IPS DF 6.9 (cell line): Measurements from ENCODE around the gene ZMIZ1.

Experiments used
- DNase-seq: peaks from one replicate; pipeline ENCODE4 v3.0.0-alpha.2; 2013; ENCODE audit warnings: low read depth, low spot score
- H3K27ac ChIP-seq: one replicate; pipeline ENCODE4 v1.5.1; 2013; ENCODE audit warnings: low read length, control low read depth
- H3K27me3 ChIP-seq: 2 replicates; pipeline ENCODE4 v1.6.1; 2013; ENCODE audit warnings: mild to moderate bottlenecking, low read length; ENCODE audit not compliant: control insufficient read depth, insufficient read depth
- H3K36me3 ChIP-seq: 2 replicates; pipeline ENCODE4 v1.6.1; 2013; ENCODE audit warnings: low read length; ENCODE audit not compliant: control insufficient read depth, insufficient read depth
- H3K4me1 ChIP-seq: 2 replicates; pipeline ENCODE4 v1.6.1; 2013; ENCODE audit warnings: low read length; ENCODE audit not compliant: control insufficient read depth, insufficient read depth
- H3K4me3 ChIP-seq: 2 replicates; pipeline ENCODE4 v1.5.1; 2013; ENCODE audit warnings: mild to moderate bottlenecking, low read length
- H3K9me3 ChIP-seq: 2 replicates; pipeline ENCODE4 v1.6.1; 2013; ENCODE audit warnings: low read length, inconsistent platforms; ENCODE audit not compliant: control insufficient read depth, insufficient read depth
- WGBS: extraction: QIAGEN DNeasy Blood & Tissue Kit; methylation state at CpG from one replicate; pipeline ENCODE4 v1.1.7; 2013; ENCODE audit warnings: mixed read lengths, missing lambda C conversion rate; ENCODE audit not compliant: insufficient read length, insufficient coverage; 5-methylcytosine and 5-hydroxymethylcytosine counted together

The ZMIZ1 gene

DNA sequence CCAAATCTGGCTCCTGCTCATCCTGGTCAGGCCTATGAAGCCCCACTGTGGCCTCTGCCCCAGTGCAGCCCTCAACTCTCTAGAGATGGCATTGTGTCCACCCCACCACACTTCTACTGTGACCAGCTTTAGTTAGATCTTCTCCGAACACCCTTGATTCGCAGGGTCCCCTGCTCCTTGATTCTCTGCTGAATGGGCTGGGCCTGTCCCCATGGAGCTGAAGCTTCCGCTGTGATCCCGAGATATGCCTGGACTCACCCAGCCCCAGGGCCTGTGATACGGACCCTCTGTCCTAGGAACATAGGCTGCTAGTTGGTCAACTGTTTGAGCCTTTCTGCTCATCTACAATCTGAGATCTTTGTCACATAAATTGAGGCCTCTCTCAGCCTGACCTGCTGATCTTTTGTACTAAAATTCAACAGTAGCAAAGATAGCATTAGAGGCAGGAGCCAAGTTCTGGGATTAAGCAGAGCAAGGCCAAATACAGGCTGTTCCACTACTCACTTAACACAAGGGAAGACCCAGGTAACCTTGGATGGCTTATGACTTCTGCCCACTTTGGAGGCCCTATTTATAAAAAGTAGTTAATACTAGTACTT is 272.0 kb downstream of the ZMIZ1 start:
- Histone ChIP-seq H3K27me3 (no peaks in the 10 kb centered on the region; the same call in 1 of the 2 replicates), H3K4me3 (no peak overlapping the region), H3K4me1 (peaks cover 7% of the 10 kb centered on the region), H3K9me3 (no peaks in the 10 kb centered on the region), H3K27ac (no peak overlapping the region), H3K36me3 (no peaks in the 10 kb centered on the region)
- no peak for DNase-seq
- WGBS = no CpG with 5 or more reads among the region's 5 CpGs

DNA sequence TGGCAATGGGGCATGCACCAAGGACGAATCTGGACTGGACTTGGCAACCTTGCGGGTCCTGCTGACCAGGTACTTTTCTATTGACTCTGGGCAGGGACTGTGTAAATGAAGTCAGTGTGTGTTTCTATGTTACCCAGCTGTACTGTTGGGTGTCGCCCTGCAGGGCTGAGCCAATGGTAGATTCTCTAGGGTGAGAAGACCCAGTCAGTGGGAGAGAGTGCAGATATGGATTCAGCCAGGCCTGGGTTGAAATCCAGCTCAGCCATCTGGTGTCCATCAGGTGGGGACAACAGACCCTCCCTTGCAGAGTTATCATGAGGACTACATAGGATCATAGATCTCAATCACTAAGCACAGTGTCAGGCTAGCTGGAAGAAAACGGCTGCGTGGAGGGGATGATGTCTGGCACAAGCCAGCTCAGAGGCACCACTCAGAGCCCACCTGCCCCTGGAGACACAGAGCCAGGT is 273.6 kb downstream of the ZMIZ1 start:
- Histone ChIP-seq H3K4me1 (no peaks in the 10 kb centered on the region), H3K4me3 (no peak overlapping the region), H3K36me3 (no peaks in the 10 kb centered on the region), H3K27me3 (no peaks in the 10 kb centered on the region; the same call in 1 of the 2 replicates), H3K27ac (no peak overlapping the region), H3K9me3 (no peaks in the 10 kb centered on the region)
- DNase-seq = no peak
- WGBS = no CpG with 5 or more reads among the region's 5 CpGs

DNA sequence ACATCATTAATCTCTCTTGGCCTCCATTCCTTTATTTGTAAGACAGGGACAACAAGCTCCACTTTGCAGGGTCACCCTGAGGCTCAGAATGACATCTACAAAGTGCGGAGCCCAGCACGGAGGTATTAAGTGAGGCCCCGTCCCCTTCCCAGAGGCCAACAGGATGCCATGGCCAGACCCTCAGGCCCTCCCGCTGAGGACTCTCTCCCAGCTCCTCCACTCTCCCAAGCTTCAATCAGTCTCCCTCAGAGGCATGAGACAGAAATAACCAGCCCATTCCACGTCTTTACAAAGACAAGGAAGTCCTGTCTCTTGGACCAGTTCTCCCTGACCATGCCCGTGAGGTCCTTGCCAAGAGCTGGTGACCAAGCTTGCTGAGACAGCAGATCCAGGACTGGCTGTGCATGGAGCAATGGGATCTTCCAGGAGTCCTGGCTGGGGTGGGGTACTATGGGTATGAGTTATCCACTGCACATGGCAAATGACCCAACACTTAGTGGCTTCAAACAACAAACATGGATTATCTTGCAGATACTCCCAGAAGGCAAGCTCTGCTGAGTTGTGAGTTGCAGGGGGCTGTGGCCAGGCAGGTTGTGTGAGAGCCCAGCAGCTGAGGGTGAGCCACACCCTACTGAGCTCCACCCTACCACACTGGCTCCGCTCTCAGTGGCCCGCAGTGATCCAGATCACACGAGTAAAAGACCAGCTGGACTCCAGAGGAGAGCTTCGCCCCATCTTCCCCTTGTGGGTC is 274.2 kb downstream of the ZMIZ1 start:
- WGBS = no CpG with 5 or more reads among the region's 10 CpGs
- H3K9me3 ChIP-seq = no peaks in the 10 kb centered on the region
- H3K27ac ChIP-seq = no peak overlapping the region
- no peaks in the 10 kb centered on the region; the same call in 1 of the 2 replicates for H3K27me3 ChIP-seq
- no peak overlapping the region for H3K4me3 ChIP-seq
- H3K4me1 ChIP-seq = no peaks in the 10 kb centered on the region
- DNase-seq = no peak
- no peaks in the 10 kb centered on the region for H3K36me3 ChIP-seq

DNA sequence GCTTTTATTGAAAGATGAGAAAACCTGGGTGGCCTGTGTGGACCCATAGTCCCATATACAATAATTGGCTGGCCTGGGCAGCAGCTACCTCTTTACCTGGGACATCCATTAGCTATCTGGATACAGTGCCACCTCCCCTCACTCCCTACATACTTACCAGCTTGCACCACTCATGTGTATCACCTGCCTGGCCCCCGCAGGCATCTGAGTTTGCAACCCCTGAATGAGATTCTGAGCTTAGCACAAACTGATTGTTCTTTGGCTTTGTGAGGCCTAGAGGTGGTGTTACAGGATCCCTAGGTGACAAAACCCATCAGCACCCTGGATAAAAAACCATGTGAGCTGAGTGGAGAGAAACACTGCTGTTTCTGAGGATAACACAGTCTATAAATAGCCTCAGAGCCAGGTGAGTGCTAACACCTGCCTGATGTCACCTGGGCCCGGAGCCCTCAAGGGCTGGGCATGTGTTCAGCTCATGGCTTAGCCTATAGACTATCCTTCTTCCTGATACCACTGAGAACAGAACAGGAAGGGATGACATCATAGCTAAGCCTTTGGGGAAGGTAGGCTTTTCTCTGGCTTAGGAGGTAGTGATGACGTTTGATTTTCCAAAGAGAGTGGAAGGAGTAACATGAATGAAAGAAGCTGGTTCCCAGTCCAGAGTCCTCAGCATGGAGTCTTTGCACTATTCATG is 275.9 kb downstream of the ZMIZ1 start:
- Histone ChIP-seq H3K4me1 (no peaks in the 10 kb centered on the region), H3K9me3 (no peaks in the 10 kb centered on the region), H3K36me3 (peaks cover 5% of the 10 kb centered on the region), H3K27me3 (no peaks in the 10 kb centered on the region; the same call in 1 of the 2 replicates), H3K27ac (no peak overlapping the region), H3K4me3 (no peak overlapping the region)
- no peak for DNase-seq
- no CpG with 5 or more reads among the region's 3 CpGs for WGBS

DNA sequence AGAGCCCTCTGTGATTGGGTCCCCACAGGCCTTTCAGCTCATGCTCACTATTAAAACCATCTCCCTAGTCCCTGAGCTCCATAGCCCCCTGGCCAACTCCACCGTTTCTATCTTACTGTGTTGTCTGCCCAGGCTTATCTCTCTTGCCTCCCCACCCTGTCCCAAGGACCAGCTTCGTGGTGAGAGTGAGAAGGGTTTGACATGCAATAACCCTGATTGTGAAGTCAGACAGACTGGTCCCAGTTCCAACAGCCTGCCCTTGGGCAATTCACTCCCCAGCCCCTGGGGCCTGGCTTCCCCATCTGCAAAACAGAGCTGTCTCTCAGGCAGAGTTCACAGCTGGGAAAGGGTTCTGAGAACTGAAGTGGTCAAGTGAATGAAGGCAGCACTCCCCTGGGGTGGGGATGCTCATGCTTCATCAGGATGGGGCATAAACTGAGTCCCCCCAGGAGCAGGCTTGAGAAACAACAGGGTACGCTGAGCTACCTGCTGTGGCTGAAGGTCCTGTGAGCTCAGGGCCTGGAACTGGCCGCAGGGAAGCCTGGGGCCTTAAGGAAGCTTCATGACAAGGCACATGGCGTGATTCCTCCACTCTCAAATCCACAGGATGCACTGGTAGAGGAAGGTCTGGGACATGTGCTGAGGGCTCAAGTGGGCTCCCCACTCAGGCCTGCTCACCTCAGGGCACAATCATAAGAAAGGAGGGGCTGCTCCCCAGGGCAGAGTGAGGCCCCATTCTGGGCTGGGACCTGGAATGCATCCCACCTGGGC is 276.7 kb downstream of the ZMIZ1 start:
- no peak overlapping the region for H3K27ac ChIP-seq
- DNase-seq = no peak
- peaks cover 11% of the 10 kb centered on the region for H3K36me3 ChIP-seq
- H3K4me1 ChIP-seq = no peaks in the 10 kb centered on the region
- WGBS = no CpG with 5 or more reads among the region's 5 CpGs
- H3K27me3 ChIP-seq = no peaks in the 10 kb centered on the region; the same call in 1 of the 2 replicates
- no peak overlapping the region for H3K4me3 ChIP-seq
- H3K9me3 ChIP-seq = no peaks in the 10 kb centered on the region

DNA sequence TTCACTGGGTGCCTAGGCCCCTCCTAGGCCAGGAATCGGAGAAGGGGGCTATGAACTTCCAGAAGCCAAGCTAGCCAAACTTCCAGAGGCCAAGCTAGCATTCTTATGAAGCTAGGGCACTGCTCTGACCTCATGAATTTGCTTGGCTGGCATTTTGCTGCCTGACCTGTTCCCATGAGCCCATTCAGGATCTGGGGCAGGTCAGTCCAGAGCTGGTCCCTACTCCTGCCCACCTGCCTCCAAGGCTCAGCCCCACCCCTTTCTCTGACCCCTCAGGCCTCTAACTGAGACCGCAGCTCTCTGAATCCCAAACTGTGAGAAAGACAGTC is 277.2 kb downstream of the ZMIZ1 start:
- H3K9me3 ChIP-seq = no peaks in the 10 kb centered on the region
- H3K27ac ChIP-seq = no peak overlapping the region
- WGBS = no CpG with 5 or more reads among the region's 2 CpGs
- no peak overlapping the region for H3K4me3 ChIP-seq
- H3K36me3 ChIP-seq = peaks cover 14% of the 10 kb centered on the region
- H3K27me3 ChIP-seq = no peaks in the 10 kb centered on the region; the same call in 1 of the 2 replicates
- DNase-seq = no peak
- no peaks in the 10 kb centered on the region for H3K4me1 ChIP-seq

DNA sequence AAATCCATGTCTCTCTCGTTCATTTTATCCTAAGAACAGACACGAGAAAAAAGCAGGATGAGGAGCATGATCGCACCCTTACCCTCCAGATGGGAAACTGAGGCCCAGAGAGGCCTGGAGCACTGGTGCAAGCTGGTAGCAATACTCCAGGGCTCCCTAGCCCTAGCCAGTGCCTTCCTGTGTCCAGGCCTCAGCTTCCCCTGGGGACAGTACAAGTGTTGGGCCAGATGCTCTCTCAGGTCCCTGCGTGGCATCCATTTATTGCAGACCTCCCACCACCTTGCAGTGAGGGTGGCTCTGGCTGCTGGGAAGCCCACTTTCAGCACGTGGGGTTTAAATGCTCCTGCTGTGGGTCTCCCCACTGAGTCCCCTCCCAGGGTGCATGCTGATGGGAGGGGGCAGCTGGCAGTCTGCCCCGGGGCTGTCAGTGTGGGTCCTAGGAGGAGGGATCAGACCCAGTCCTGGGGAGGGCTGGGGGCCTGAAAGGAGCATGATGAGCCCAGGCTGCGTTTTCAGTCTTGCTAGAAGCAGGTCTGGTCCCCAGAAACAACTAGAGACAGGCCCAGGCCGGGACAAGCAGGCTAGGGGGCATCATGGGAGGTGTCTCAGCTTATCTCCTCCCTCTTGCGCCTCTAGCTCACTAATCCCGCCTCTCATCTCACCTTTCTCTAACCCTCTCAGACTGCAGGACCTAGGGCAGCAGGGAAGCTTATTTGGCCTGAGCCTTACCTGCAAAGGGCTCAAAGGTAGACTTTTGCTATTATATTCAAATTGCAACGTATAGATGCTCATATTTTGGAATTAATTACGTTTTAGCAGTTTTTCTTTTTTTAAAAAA is 277.8 kb downstream of the ZMIZ1 start:
- Histone ChIP-seq H3K4me3 (no peak overlapping the region), H3K36me3 (peaks cover 17% of the 10 kb centered on the region), H3K27ac (no peak overlapping the region), H3K9me3 (no peaks in the 10 kb centered on the region), H3K4me1 (no peaks in the 10 kb centered on the region), H3K27me3 (no peaks in the 10 kb centered on the region; the same call in 1 of the 2 replicates)
- no peak for DNase-seq
- no CpG with 5 or more reads among the region's 12 CpGs for WGBS

DNA sequence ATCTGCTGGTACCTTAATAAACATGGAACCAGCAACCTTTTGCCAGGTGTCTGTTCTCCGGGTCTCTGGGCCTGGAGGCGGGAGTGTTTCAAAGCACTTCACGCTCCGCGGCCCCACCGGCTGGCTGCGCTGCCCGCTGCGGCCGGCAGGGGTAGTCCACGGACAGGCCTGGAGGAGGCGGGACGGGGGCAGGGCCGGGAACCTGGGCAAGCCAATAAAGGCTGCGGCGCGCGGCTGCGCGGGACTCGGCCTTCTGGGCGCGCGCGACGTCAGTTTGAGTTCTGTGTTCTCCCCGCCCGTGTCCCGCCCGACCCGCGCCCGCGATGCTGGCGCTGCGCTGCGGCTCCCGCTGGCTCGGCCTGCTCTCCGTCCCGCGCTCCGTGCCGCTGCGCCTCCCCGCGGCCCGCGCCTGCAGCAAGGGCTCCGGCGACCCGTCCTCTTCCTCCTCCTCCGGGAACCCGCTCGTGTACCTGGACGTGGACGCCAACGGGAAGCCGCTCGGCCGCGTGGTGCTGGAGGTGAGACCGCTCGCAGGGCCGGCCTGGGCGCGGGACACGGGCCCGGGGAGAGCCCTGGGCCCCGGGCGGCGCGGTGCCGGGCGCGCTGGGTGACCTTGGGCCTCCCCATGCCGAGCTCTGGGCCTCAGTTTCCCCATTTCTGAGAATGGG is 278.6 kb downstream of the ZMIZ1 start, which contains the start of gene PPIF:
Gene PPIF, plus strand, starts transcription at position 244 of the 668 bp plus-strand sequence. Its CDS starts 80 bp downstream, at position 324.
- no peaks in the 10 kb centered on the region for H3K4me1 ChIP-seq
- H3K4me3 ChIP-seq = peak within 1 kb of the TSS; percentile 66
- H3K9me3 ChIP-seq = no peaks in the 10 kb centered on the region
- DNase-seq = peak; percentile 80
- peaks cover 20% of the 10 kb centered on the region for H3K36me3 ChIP-seq
- WGBS = no CpG with 5 or more reads among the region's 77 CpGs
- no peak within 1 kb of the TSS for H3K27ac ChIP-seq
- no peaks in the 10 kb centered on the region for H3K27me3 ChIP-seq

DNA sequence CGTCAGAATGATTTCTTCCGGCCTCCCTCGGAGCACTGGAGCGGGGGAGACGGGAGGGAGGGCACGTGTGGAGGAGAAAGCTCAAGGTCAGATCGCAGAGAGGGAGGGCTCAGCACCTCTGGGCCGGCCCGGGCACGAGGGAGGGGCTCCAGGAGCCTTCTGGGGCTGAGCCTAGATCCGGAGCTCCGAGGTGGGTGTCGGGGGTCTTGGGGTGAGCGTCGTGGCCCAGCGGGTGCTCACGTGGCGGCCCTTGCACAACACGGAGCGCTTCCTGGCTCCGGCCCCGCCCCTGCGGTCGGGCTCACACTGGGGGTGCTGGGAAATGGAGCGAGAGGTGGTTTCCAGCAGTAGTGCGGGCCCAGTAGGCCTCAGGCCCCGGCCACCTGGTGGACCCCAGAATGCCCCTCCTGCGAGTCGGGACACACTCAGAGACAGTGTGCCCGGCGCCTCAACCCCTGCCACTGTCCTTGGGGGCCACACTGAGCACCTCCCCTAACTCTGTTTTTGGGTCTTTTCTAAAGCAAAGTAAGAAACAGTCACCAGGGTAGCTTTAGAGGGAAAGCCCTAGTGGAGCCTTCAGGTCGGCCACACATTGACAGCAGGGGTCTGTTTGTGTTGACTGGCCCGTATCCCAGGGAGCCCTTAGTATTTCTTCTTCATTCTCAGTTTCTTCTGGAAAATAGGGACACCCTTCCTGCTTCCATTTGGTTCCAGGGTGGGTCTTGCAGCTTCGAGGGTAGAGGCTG is 279.3 kb downstream of the ZMIZ1 start:
- Histone ChIP-seq H3K4me3 (peak overlapping the region; percentile 66), H3K9me3 (no peaks in the 10 kb centered on the region), H3K36me3 (peaks cover 24% of the 10 kb centered on the region), H3K27ac (no peak overlapping the region), H3K4me1 (no peaks in the 10 kb centered on the region), H3K27me3 (no peaks in the 10 kb centered on the region)
- no peak for DNase-seq
- WGBS = no CpG with 5 or more reads among the region's 34 CpGs
